Body of pancreas (tissue), 4 donors: ENCODE data around the gene ROBO2. TPM values are rescaled to one million over a fixed set of nuclear protein-coding genes. Genes with fewer than 3 reads are reported as not detected.

ENCODE experiments used
- ATAC-seq: fragments of 150-250 bp; one replicate; pipeline ENCODE4 v1.9.1; 2016
- DNase-seq, 4 donors: peaks; one replicate each; pipeline ENCODE4 v3.0.0-alpha.2; 2019
- H3K27ac ChIP-seq, 4 donors: fragments of 200-600 bp; sonication (generic); 1 replicate in 3 of 4; 2 replicates in 1 of 4; pipeline versions ENCODE4 v1.5.1 to v1.6.1; 2016 to 2019; ENCODE audit warnings: mild to moderate bottlenecking in 1 of 4, mixed read lengths in 1 of 4, moderate library complexity in 1 of 4
- H3K27me3 ChIP-seq, 2 donors: fragments of 200-600 bp; sonication (generic); one replicate each; pipeline ENCODE4 v1.6.0; 2016; ENCODE audit warnings: mild to moderate bottlenecking in 1 of 2
- H3K36me3 ChIP-seq, 2 donors: fragments of 200-600 bp; sonication (generic); replicated peaks in 1 of 2; 2 replicates each; pipeline ENCODE4 v1.5.1; 2016; ENCODE audit warnings: low read depth in 2 of 2; ENCODE audit not compliant: insufficient read depth in 1 of 2
- H3K4me1 ChIP-seq: fragments of 200-600 bp; sonication (generic); one replicate; pipeline ENCODE4 v1.6.0; 2016
- H3K4me3 ChIP-seq, 2 donors: fragments of 200-600 bp; sonication (generic); 1 replicate in 1 of 2; 2 replicates in 1 of 2; pipeline ENCODE4 v1.5.1; 2016 to 2019
- H3K9me3 ChIP-seq, 3 donors: fragments of 200-600 bp; sonication (generic); 1 replicate in 2 of 3; 2 replicates in 1 of 3; pipeline ENCODE4 v1.5.1; 2016
- POLR2A ChIP-seq, 3 donors: fragments of 450-650 bp; IDR thresholded peaks; one replicate each; pipeline ENCODE4 v1.6.1; 2016; ENCODE audit warnings: antibody characterized with exemption in 3 of 3, mild to moderate bottlenecking in 2 of 3
- WGBS, 2 donors: methylation state at CpG; one replicate each; pipeline ENCODE4 v1.1.5; 2017; 5-methylcytosine and 5-hydroxymethylcytosine counted together
- intact Hi-C: fragments of 100-400 bp; cut with DNase I; formaldehyde crosslinking; loops from one replicate; pipeline ENCODE4 v1.15.1; 2023
- total RNA-seq, 2 donors: library from RNA; depleted of rRNA; stranded (reverse); fragments of >200 nt; gene quantifications; one replicate each; pipeline ENCODE4 v1.1.0, GENCODE V29; 2016
- TF ChIP-seq, protein P1 (sequence below), 7 experiments: fragments of 450-650 bp in 4 of 7; fragments of 200-600 bp in 3 of 7; sonication (generic) in 3 of 7; IDR thresholded peaks; one replicate each; pipeline ENCODE4 v1.5.1; 2016 to 2019; ENCODE audit warnings: antibody characterized with exemption in 7 of 7

The ROBO2 gene
- total RNA-seq, 2 donors from 2014 or later: 1.3 to 3.0 TPM

DNA sequence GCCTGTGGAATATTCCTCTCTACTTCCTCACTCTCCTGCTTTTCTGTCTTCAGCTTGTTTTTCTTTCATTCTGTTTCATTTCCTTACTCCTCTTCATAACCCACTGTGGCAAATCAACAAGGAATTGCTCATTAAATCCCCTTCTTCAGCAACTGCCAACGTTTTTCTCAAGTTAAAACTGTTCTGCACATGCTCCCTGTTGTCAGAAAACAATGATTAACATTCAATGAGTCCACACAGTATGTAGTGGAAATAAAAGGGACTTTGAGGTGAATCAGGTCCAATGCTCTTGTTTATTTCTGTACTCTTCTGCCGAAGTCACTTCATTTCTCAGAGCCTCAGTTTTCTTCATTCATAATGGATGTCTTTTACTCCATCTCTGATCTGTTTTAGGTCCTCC is 11.9 kb upstream of the ROBO2 start:
- TF ChIP-seq, protein P1, sequence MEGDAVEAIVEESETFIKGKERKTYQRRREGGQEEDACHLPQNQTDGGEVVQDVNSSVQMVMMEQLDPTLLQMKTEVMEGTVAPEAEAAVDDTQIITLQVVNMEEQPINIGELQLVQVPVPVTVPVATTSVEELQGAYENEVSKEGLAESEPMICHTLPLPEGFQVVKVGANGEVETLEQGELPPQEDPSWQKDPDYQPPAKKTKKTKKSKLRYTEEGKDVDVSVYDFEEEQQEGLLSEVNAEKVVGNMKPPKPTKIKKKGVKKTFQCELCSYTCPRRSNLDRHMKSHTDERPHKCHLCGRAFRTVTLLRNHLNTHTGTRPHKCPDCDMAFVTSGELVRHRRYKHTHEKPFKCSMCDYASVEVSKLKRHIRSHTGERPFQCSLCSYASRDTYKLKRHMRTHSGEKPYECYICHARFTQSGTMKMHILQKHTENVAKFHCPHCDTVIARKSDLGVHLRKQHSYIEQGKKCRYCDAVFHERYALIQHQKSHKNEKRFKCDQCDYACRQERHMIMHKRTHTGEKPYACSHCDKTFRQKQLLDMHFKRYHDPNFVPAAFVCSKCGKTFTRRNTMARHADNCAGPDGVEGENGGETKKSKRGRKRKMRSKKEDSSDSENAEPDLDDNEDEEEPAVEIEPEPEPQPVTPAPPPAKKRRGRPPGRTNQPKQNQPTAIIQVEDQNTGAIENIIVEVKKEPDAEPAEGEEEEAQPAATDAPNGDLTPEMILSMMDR (IDR thresholded peaks at IDR 0.05): no peak
- no peak for TF ChIP-seq POLR2A (IDR thresholded peaks at IDR 0.05)
- intact Hi-C loops: no loop called here
- H3K27me3 ChIP-seq: no peaks in the 10 kb centered on the region
- no peak for DNase-seq
- H3K27ac ChIP-seq: no peak overlapping the region
- H3K4me3 ChIP-seq: no peak overlapping the region
- no peak for ATAC-seq
- 33 to 43% methylated on average over 2 of the region's 2 CpGs for WGBS, 2 donors
- H3K36me3 ChIP-seq: no peaks in the 10 kb centered on the region
- no peaks in the 10 kb centered on the region for H3K9me3 ChIP-seq
- H3K4me1 ChIP-seq: no peaks in the 10 kb centered on the region

DNA sequence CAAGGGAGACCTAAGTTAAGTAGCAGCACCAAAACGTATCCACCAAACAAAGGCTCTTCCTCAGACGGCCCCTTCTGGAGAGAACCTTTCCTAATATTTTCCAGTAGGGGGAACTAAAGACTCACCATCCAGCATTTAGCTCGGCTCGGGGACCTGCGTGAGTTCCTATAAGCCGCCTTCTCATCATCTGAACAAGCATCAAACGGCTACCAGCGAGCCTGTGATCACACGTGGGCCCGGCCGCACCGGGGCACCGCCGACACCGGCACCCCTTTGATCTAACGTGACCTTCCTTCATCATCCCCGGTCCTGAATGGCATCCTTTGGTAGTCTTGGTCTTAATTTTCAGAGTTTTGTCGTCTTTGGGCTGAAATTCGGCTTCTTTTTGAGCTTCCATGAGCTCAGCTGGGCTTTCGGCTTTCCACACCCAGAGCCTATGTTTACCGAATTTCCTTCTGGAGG is 1.4 kb upstream of the ROBO2 start:
- peak; percentile 62 to 79 (median 76) for DNase-seq
- 0 to 1% methylated on average over 21 of the region's 21 CpGs for WGBS, 2 donors
- no peak overlapping the region for H3K4me3 ChIP-seq
- peaks cover 0 to 11% of the 10 kb centered on the region in 2 donors for H3K27me3 ChIP-seq
- intact Hi-C loops: no loop called here
- TF ChIP-seq, protein P1 (IDR thresholded peaks at IDR 0.05): peak; percentile 38 to 83 (median 79)
- TF ChIP-seq POLR2A (IDR thresholded peaks at IDR 0.05): no peak
- peaks cover 19% of the 10 kb centered on the region for H3K4me1 ChIP-seq
- no peaks in the 10 kb centered on the region for H3K9me3 ChIP-seq
- H3K27ac ChIP-seq: no peak overlapping the region
- no peaks in the 10 kb centered on the region for H3K36me3 ChIP-seq
- ATAC-seq: peak; percentile 97

DNA sequence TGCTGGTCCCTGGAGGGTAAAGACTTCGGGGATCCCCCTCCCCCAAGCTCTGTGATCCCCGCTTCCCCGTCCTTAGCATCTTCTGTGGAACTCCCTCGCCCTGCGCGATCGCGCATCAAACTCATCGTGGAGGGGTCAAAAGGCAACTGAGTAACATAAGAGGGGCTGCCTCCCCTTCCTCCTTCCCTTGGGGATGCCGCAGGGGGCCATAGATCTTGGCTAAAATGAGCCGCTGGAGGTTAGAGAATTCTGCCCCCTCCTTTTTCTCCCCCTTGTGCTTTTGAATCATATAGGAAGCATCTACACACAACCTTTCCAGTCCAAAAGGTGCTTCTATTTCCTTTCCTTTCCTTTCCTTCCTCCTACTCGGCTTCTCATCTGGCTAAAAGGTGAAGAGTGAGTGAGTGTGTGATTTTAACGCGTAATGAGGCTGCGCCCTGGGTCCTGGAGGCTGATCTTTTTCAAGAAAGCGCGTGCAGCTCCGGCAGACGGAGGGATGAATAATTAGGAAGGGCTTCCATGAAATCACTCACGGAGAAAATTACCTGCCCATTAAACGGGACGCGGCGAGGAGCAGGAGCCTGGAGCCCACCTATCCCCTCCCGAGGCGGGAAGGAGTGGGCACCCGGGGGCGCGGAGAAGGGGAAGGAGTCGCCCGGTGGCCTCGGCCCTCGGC is 831 bp upstream of the ROBO2 start:
- 1 to 5% methylated on average over 30 to 33 of the region's 33 CpGs for WGBS, 2 donors
- ATAC-seq (peak; percentile 18), DNase-seq (peak in 2 of 4 donors; percentile 3 to 8)
- H3K9me3 ChIP-seq: no peaks in the 10 kb centered on the region
- peaks cover 0 to 11% of the 10 kb centered on the region in 2 donors for H3K27me3 ChIP-seq
- H3K36me3 ChIP-seq: no peaks in the 10 kb centered on the region
- peaks cover 19% of the 10 kb centered on the region for H3K4me1 ChIP-seq
- TF ChIP-seq, protein P1 (IDR thresholded peaks at IDR 0.05): no peak
- no peak for TF ChIP-seq POLR2A (IDR thresholded peaks at IDR 0.05)
- H3K27ac ChIP-seq: no peak overlapping the region
- H3K4me3 ChIP-seq: peak overlapping the region in 1 of 2 donors; percentile 19
- intact Hi-C loops: no loop called here

DNA sequence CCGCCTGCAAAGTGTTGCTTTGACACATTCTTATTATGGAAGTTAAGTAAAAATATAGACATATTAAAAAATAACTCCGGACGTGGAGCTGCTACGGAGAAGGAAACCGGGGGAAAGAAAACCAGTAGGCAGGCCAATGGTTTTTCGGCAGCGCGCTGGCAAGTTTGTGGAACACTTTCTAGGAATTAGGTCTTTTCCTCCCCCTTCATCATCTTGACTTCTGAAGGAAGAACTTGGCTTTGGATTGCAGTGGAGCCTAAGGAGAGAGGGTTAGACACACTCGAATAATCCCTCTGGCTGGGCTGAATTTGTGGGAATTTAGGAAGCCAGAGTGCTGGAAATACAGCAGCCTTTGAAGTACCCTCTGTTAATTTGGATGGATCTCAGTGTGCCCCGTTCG is 317 bp downstream of the ROBO2 start:
- no peak for TF ChIP-seq POLR2A (IDR thresholded peaks at IDR 0.05)
- TF ChIP-seq, protein P1 (IDR thresholded peaks at IDR 0.05): no peak
- peaks cover 19% of the 10 kb centered on the region for H3K4me1 ChIP-seq
- no peak overlapping the region for H3K27ac ChIP-seq
- ATAC-seq (no peak), DNase-seq (no peak)
- no peaks in the 10 kb centered on the region for H3K36me3 ChIP-seq
- H3K9me3 ChIP-seq: no peaks in the 10 kb centered on the region
- peaks cover 0 to 11% of the 10 kb centered on the region in 2 donors for H3K27me3 ChIP-seq
- intact Hi-C loops: loop anchor here (10.0 kb wide), 1 partner anchor 215 kb away; no protein-coding TSS in a partner anchor
- H3K4me3 ChIP-seq: no peak overlapping the region
- 28% methylated on average over 11 of the region's 11 CpGs for WGBS, 2 donors
